Skin of body (tissue), 2 donors: ENCODE measurements around the gene IFI30. TPM values are rescaled to one million over a fixed set of nuclear protein-coding genes. Genes with fewer than 3 reads are reported as not detected.

Source experiments
- DNase-seq: peaks from one replicate; lab custom pipeline; 2025; lab: John Stamatoyannopoulos, UW
- total RNA-seq: library from RNA; depleted of rRNA; stranded (reverse); fragments of >200 nt; gene quantifications from one replicate; pipeline ENCODE4 v1.2.3, GENCODE V29; 2014

Gene IFI30
- total RNA-seq = 9.0 TPM

DNA sequence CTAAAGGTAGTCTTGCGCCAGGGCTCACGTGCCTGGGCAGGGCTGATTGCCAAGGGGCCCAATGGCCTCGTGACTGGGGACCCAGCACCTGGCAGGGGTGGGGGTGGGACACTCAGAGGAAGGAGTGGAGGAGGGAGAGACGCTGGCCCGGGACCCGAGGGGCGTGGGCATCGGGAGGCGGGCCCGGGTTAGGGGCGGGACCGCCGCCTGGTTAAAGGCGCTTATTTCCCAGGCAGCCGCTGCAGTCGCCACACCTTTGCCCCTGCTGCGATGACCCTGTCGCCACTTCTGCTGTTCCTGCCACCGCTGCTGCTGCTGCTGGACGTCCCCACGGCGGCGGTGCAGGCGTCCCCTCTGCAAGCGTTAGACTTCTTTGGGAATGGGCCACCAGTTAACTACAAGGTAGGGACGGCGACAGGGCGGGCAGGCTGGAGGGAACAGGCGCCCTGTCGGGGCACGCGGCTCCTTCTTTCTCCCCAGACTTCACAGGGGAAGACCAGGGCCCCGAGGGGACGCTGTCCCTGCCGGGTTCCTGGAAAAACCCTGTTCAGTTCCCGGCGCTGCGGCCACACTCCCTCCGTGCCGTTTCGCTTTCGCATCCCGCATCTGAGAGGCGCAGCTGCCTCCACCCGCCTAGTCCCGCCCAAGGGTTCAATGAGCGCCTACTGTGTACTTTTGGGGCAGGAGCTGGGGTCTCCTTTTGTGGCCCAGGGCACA lies at the start of gene IFI30:
IFI30 (plus strand) TSS at position 242 of the 717 bp plus-strand sequence; CDS start at position 271, 29 bp downstream.
- no peak for DNase-seq

DNA sequence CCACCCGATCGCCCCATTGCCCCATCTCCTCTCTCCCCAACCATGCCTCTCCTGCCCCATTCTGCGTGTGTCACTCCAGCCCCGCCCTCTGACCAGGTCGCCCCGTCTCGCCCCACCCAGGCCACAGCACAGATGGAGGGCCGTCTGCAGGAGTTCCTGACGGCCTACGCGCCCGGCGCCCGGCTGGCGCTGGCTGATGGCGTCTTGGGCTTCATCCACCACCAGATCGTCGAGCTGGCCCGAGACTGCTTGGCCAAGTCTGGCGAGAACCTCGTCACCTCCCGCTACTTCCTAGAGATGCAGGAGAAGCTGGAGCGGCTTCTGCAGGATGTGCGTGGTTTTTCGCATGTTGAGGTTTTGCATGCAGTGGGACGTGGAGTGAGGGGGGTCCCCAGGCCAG lies 49.8 kb upstream of the IFI30 start:
- DNase-seq = no peak

DNA sequence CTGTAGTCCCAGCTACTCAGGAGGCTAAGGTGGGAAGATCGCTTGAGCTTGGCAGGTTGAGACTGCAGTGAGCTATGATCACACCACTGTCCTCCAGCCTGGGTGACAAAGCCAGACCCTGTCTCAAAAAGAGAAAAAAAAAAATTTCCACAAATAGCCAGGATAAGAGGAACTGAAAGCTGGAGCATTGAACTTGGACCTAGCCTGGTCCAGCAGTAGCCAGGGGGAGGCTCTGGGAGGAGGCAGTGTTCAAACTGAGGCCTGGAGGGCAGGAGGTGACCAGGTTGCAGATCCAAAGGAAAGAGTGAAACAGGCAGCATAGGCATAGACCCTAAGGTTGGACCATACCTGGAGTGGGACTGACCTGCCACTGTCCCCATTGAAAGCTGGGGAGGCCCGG lies 47.5 kb upstream of the IFI30 start:
- no peak for DNase-seq

DNA sequence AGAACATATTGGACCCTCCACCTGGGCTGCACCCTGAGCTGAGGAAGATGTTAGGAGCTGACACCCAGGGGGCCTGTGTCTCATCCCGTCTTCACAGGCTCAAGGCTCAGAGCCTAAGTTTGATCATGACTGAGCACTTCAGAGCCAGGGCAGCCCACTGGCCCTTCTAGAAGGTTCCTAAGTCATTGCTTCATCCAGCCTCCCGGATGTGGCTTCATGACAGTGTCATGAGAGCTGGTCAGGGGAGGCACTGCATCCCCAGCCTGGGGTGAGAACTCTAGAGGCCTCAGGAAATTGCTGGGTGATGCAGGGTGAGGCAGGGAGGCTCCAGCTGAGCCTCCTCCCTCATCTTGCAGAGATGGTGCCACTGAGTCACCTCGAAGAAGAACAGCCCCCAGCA lies 45.6 kb upstream of the IFI30 start:
- no peak for DNase-seq

DNA sequence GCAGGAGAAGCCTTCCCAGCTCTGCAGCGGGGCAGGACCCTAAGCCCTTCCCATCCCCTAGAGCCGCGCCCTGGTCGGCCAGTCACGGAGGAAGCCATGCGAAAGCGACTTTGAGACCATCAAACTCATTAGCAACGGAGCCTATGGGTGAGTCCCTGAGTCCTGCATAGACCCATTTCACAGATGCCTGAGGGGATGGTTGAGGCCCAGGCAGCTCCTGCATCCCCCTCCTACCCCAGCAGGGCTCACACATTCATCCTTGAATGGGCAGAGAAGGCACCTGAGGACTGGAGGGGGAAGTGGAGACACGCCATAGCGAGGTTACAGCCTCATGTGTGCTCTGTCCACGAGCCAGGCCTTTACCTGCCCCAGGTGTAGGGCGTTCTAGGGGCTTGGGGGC lies 44.8 kb upstream of the IFI30 start:
- DNase-seq = no peak

DNA sequence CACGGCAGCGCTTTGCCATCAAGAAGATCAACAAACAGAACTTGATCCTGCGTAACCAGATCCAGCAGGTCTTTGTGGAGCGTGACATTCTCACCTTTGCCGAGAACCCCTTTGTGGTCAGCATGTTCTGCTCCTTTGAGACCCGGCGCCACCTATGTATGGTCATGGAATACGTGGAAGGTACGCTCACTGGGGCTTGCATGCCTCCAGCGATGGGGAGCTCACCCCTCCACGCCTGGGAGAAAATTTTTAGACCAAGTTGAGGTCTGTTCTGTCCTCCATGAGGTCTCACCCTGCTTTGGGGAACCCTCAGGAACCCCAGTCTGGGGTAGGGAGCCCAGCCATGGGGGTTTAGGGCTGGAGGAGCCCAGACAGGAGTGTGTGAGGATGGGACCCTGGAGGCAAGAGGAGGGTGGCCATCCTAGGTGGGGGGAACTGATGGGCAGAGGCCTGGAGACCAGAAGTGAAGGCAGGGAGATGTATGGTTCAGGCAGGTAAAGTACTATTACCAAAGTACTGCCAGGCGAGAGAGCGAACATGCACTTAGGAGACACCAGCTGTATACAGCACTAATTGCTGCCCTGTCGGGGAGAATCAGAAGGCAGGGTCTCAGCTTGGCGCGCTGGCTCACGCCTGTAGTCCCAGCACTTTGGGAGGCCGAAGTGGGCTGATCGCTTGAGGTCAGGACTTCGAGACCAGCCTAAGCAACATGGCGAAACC lies 42.9 kb upstream of the IFI30 start:
- no peak for DNase-seq

DNA sequence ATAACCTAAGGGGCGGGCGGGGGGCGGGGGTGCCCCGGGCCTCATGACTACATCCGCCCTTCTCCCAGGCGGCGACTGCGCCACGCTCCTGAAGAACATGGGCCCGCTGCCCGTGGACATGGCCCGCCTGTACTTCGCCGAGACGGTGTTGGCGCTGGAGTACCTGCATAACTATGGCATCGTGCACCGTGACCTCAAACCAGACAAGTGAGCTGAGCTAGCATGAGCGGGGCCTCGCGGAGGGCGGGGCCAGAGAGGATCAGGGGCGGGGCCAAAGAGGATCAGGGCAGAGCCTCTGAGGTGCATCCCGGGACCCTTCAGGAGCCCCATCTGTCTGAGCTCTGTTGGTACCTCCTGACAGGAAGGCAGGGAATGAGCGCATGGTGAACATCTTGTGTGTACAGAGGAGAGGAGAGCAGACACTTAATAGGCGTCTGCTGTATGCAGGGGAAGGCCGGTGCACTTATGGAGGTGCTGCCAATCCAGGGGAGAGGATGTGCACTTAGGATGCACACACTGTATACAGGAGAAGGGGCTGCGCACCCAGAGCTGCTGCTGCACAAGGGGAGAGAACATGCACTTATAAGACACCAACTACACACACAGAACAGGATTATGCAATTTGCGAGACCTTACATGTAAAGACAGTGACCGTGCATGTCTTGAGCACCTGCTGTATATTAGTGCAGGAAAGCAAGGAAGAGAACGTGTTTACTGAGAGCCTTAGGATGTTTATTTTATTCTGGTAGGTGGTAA lies 41.6 kb upstream of the IFI30 start:
- no peak for DNase-seq

DNA sequence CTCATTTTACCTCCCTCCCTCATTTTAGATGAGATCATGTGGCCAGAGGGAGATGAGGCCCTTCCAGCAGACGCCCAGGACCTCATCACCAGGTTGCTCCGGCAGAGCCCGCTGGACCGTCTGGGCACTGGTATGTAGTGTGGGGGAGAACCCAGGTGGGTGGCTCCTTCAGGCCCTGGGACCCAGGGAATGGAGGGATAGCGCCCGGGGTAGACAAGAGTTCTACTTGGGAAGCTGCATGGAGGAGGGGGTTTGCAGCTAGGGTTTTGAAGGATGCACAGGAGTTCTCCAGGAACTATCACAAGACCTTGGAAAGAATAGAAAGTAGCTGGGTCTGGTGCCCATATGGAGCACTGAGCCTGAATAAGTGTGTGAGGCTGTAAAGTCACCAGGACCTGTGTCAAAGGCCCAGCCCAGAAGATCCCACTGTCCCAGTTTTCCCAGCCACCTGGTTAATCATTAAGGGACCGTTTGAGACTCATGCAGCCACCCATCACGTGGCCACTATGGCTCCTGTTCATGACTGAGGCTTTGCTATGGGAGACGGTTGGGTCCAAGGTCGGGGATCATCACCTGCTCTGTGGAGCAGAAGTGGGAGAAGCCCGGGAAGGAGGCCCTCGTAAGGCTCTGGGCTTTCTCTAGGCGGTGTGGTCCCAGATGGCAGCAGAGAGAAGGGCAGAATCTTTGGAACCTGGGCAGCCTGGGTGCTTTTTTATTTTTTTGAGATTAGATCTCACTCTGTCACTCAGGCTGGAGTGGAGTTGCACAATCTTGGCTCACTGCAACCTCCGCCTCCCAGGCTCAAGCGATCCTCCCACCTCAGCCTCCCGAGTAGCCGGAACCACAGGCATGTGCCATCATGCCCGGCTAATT lies 37.7 kb upstream of the IFI30 start:
- no peak for DNase-seq

DNA sequence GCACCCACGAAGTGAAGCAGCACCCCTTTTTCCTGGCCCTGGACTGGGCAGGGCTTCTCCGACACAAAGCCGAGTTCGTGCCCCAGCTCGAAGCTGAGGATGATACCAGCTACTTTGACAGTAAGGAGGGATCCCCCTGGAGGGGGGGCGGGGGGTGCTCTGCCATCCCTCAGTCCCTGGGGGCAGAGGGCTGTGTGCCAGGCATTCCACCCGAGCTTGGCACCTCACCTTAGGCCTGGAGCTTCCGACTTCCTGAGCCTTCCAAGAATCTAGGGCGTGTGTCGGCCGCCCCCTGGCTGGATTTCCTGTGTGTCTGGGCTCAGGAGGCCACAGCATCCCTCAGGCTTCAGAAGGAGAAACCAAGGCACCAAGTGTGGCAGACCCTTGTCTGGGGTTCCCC lies 36.4 kb upstream of the IFI30 start:
- no peak for DNase-seq

DNA sequence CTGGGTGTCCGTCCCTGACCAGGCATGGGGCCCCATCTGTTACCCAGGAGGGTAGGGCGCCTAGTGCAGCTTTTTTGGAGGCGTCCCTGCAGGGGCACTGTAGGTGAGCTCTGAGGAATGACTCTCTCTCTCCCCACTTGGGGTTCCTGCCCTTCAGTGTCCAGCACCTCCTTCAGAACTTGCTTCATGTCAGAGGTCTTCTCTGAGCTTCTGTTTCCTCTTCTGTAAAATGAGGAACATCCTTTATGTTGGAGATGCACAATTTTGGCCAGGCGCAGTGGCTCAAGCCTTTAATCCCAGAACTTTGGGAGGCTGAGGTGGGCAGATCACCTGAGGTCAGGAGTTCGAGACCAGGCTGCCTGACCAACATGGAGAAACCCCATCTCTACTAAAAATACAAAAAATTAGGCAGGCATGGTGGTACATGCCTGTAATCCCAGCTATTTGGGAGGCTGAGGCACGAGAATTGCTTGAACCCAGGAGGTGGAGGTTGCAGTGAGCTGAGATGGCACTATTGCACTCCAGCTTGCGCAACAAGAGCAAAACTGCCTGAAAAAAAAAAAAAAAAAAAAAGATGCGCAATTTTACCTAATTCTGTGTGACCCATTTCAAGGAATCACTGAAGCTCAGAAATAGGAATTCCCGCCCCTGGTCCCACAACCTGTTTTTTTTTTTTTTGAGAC lies 35.8 kb upstream of the IFI30 start:
- no peak for DNase-seq

DNA sequence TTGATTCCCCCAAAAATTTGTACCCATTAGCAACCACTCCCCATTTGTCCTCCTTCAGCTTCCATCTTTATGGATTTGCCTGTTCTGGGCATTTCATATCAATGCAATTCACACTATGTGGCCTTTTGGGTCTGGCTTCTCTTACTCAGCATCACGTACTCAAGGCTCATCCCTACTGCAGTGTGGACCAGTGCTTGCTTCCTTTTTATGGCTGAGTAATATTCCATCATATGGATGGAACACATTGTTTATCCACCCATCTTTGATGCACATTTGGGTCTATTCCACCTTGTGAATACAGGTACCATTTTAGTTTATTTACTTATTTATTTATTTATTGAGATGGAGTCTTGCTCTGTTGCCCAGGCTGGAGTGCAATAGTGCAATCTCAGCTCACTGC lies 33.1 kb upstream of the IFI30 start:
- no peak for DNase-seq

DNA sequence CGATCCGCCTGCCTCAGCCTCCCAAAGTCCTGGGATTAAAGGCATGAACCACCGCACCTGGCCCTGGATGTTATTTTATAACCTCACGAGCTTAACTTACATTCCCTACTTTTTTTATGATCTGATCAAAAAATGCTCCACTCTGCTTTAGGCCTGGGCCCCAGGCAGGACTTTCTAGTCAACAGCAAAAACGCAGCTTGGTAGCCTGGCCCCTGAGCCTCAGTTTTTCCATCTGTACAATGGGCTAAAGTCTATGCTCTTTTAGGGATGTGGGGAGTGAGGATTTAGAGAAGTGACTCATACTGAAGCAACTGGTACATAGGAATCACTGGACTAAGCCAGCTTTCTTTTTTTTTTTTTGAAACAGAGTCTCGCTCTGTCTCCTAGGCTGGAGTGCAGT lies 32.6 kb upstream of the IFI30 start:
- DNase-seq = no peak

DNA sequence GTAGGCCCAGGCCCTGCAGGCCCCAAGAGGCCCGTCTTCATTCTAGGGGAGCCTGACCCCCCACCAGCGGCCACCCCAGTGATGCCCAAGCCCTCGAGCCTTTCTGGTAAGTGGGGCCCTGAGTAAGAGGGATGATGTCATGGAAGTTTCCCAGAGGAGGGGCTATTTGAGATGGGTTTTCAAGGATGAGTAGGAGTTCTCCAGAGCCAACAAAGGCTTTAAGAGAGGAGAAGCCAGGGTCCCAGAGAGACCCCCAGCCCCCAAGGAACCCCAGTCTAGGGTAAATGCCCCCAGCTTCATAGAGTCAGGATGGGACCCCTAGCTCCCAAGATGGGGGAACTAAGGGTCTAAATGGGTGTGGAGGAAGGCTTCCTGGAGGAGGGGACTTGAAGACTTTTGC lies 29.7 kb upstream of the IFI30 start:
- no peak for DNase-seq

DNA sequence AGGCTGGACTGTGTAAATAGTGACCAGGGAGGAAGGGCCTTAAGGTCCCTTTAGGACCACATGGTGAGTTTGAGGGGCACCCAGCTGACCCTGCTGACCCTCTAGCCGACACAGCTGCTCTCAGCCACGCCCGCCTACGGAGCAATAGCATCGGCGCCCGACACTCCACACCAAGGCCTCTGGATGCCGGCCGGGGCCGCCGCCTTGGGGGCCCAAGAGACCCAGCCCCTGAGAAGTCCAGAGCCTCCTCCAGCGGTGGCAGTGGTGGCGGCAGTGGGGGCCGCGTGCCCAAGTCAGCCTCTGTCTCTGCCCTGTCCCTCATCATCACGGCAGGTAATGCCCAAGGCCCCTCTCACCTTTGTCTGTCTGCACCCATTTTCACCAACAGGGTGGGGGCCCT lies 29.3 kb upstream of the IFI30 start:
- no peak for DNase-seq

DNA sequence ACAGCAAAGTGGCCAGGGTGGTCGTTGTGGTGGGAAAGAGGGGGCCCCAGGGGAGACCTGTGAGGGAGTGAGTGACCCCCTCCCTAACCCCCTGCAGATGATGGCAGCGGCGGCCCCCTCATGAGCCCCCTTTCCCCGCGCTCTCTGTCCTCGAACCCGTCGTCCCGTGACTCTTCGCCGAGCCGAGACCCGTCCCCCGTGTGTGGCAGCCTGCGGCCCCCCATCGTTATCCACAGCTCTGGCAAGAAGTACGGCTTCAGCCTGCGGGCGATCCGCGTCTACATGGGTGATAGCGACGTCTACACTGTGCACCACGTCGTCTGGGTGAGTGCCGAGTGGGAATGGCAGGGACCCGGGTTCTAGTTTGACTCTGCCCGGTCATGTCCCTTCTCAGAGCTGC lies 28.7 kb upstream of the IFI30 start:
- DNase-seq = no peak

DNA sequence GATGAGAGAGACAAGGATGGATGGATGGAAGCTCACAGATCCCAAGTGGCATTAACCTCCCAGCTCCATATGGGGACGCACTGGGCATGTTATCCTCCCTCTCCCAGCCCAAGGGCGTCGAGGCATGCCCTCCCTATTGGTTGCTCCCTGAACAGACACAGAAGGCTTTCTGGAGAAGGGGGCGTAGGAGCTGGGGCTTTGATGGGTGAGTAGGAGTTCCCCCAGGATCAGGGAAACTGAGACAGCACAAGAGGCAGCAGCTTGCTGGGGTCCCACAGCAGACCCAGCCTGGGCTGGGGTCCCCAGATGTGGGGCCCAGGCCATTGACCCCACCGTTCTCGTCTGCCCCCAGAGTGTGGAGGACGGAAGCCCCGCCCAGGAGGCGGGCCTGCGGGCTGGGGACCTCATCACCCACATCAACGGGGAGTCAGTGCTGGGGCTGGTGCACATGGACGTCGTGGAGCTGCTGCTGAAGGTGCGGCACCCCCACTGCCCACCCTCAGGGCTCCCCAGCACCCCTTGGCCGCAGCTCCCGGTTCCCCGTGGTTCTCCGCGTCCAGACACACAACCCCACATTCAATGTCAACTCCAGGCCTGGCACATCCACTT lies 28.1 kb upstream of the IFI30 start:
- DNase-seq = no peak

DNA sequence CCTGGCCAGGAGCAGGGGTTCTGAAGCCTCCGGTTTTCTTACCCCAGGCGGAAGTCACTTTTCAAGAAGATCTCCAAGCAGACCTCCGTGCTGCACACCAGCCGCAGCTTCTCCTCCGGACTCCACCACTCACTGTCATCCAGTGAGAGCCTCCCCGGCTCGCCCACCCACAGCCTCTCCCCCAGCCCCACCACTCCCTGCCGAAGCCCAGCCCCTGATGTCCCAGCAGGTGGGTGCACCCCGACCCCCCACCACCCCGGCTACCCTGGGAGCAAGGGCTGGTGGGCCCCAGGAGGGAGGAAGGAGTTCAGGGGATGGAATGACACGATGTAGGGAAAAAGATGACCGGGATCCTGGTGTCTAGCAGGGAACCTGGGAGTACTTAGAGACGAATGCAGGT lies 26.2 kb upstream of the IFI30 start:
- no peak for DNase-seq

DNA sequence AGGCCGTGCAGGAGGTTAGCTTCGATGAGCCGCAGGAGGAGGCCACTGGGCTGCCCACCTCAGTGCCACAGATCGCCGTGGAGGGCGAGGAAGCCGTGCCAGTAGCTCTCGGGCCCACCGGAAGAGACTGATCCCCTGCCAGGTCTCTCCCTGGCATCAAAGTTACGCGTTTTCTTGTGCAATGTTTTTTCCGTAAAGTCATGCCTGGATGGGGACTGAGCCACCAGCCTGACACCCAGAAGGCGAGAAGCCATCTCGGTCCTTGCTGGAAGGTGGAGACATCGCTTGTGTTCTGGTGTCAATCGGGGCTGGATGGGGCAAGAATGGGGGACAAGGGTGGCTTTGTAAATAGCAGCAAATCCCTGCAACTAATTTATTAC lies 24.0 kb upstream of the IFI30 start:
- DNase-seq = no peak

DNA sequence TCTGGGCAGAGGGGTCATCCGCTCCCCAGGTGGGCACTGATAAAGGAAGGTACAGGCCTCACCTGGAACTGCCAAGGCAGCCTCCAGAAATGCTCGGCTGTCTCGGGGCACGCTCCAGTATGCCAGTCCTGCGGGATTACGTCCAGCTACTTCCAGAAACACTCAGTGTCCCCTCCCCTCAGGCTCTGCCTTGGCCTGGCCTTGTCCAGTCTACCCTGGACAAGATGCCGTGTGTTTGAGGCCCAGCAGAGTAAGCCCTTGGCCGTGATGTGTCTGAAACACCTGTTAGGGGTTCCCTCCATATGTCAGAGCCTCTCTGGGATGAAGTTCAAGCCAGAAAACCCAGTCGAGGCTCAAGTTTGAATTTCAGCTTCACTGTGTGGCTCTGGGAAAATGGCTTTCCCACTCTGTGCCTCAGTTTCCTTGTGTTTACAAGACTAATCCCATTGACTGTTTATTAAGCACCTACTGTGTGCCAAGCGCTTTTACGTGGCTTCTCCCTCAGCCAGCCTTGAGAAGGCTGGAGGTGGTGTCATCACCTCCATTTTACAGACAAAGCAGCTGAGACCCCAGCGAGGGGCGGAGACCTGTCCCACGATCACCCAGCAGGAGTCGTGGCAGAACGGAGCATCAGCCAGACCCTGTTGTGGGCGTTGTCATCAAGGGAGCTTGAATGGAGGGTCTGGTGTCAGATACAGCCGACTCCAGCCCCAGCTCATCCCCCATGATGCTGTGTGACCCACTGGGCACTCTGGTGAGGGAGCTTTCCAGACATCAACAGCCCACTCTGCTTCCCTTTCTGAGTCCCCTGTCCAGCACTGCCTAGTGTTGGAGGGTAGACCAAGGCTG lies 22.6 kb upstream of the IFI30 start:
- no peak for DNase-seq

DNA sequence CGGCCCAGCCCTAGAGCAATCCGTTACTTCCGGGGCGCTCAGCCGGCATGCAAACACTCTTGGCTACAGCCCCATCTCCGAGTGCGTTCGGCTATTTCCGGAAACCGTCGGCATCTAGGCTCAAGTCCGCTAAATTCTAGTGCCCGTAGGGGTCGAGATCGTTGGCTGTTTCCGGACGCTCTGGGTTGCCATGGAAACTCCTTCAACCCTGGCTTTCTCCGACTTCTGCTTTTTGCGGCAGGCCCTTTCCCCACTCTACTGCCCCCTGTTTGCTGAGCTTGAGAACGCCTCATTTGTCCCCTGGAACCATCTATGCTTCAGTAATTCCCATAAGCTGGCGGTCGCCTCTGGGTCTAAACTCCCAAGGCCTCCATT lies 21.2 kb upstream of the IFI30 start:
- DNase-seq = peak; percentile 97
